ENCODE data around the gene TRPV4.

Gene TRPV4

GRCh38 chr12:109829667-109830066, 3.5 kb downstream of the TRPV4 start:
- H3K27ac ChIP-seq (ENCODE audit: low read depth in 2 of 2, low read length in 2 of 2) = no peak overlapping the region
- H3K4me1 ChIP-seq (ENCODE audit: control insufficient read depth in 2 of 2, insufficient read depth in 2 of 2, low read length in 2 of 2) = no peaks in the 10 kb centered on the region
- no peak overlapping the region for H3K9ac ChIP-seq (ENCODE audit: low read depth in 1 of 2, low read length in 2 of 2)
- peaks cover 0 to 17% of the 10 kb centered on the region in 2 donors for H3K27me3 ChIP-seq (ENCODE audit: control insufficient read depth in 2 of 2, insufficient read depth in 2 of 2, low read length in 2 of 2)
- no peak overlapping the region for H3K4me3 ChIP-seq (ENCODE audit: low read length in 2 of 2)
- H3K36me3 ChIP-seq (ENCODE audit: control insufficient read depth in 2 of 2, insufficient read depth in 2 of 2, low read length in 2 of 2) = no peaks in the 10 kb centered on the region
- H3K9me3 ChIP-seq (ENCODE audit: control insufficient read depth in 2 of 2, low read length in 2 of 2) = no peaks in the 10 kb centered on the region

- no peak overlapping the region for H3K27ac ChIP-seq (ENCODE audit: low read depth in 2 of 2, low read length in 2 of 2)
- no peak overlapping the region for H3K9ac ChIP-seq (ENCODE audit: low read depth in 1 of 2, low read length in 2 of 2)
- no peaks in the 10 kb centered on the region for H3K9me3 ChIP-seq (ENCODE audit: control insufficient read depth in 2 of 2, low read length in 2 of 2)
- H3K27me3 ChIP-seq (ENCODE audit: control insufficient read depth in 2 of 2, insufficient read depth in 2 of 2, low read length in 2 of 2) = peaks cover 0 to 17% of the 10 kb centered on the region in 2 donors
- no peak overlapping the region for H3K4me3 ChIP-seq (ENCODE audit: low read length in 2 of 2)
- H3K36me3 ChIP-seq (ENCODE audit: control insufficient read depth in 2 of 2, insufficient read depth in 2 of 2, low read length in 2 of 2) = no peaks in the 10 kb centered on the region
- H3K4me1 ChIP-seq (ENCODE audit: control insufficient read depth in 2 of 2, insufficient read depth in 2 of 2, low read length in 2 of 2) = no peaks in the 10 kb centered on the region
Observed at GRCh38 chr12:109828754-109829511, 4.3 kb downstream of the TRPV4 start.

GRCh38 chr12:109827566-109828550, 5.3 kb downstream of the TRPV4 start:
- Histone ChIP-seq H3K4me3 (ENCODE audit: low read length in 2 of 2) (no peak overlapping the region), H3K27ac (ENCODE audit: low read depth in 2 of 2, low read length in 2 of 2) (no peak overlapping the region)

GRCh38 chr12:109827080-109827479, 6.1 kb downstream of the TRPV4 start:
- no peaks in the 10 kb centered on the region for H3K9me3 ChIP-seq (ENCODE audit: control insufficient read depth in 2 of 2, low read length in 2 of 2)

More at GRCh38 chr12:109827566-109828550, 5.3 kb downstream of the TRPV4 start:
- Histone ChIP-seq H3K9me3 (ENCODE audit: control insufficient read depth in 2 of 2, low read length in 2 of 2) (no peaks in the 10 kb centered on the region), H3K9ac (ENCODE audit: low read depth in 1 of 2, low read length in 2 of 2) (no peak overlapping the region), H3K36me3 (ENCODE audit: control insufficient read depth in 2 of 2, insufficient read depth in 2 of 2, low read length in 2 of 2) (no peaks in the 10 kb centered on the region), H3K4me1 (ENCODE audit: control insufficient read depth in 2 of 2, insufficient read depth in 2 of 2, low read length in 2 of 2) (no peaks in the 10 kb centered on the region), H3K27me3 (ENCODE audit: control insufficient read depth in 2 of 2, insufficient read depth in 2 of 2, low read length in 2 of 2) (peaks cover 0 to 9% of the 10 kb centered on the region in 2 donors)

GRCh38 chr12:109824731-109825130, 8.5 kb downstream of the TRPV4 start:
- Histone ChIP-seq H3K4me1 (ENCODE audit: control insufficient read depth in 2 of 2, insufficient read depth in 2 of 2, low read length in 2 of 2) (no peaks in the 10 kb centered on the region), H3K27ac (ENCODE audit: low read depth in 2 of 2, low read length in 2 of 2) (no peak overlapping the region), H3K9ac (ENCODE audit: low read depth in 1 of 2, low read length in 2 of 2) (no peak overlapping the region), H3K4me3 (ENCODE audit: low read length in 2 of 2) (no peak overlapping the region), H3K27me3 (ENCODE audit: control insufficient read depth in 2 of 2, insufficient read depth in 2 of 2, low read length in 2 of 2) (peaks cover 0 to 6% of the 10 kb centered on the region in 2 donors), H3K36me3 (ENCODE audit: control insufficient read depth in 2 of 2, insufficient read depth in 2 of 2, low read length in 2 of 2) (no peaks in the 10 kb centered on the region), H3K9me3 (ENCODE audit: control insufficient read depth in 2 of 2, low read length in 2 of 2) (no peaks in the 10 kb centered on the region)

More at GRCh38 chr12:109827080-109827479, 6.1 kb downstream of the TRPV4 start:
- Histone ChIP-seq H3K36me3 (ENCODE audit: control insufficient read depth in 2 of 2, insufficient read depth in 2 of 2, low read length in 2 of 2) (no peaks in the 10 kb centered on the region), H3K4me1 (ENCODE audit: control insufficient read depth in 2 of 2, insufficient read depth in 2 of 2, low read length in 2 of 2) (no peaks in the 10 kb centered on the region), H3K27ac (ENCODE audit: low read depth in 2 of 2, low read length in 2 of 2) (no peak overlapping the region), H3K4me3 (ENCODE audit: low read length in 2 of 2) (no peak overlapping the region), H3K9ac (ENCODE audit: low read depth in 1 of 2, low read length in 2 of 2) (no peak overlapping the region), H3K27me3 (ENCODE audit: control insufficient read depth in 2 of 2, insufficient read depth in 2 of 2, low read length in 2 of 2) (peaks cover 0 to 4% of the 10 kb centered on the region in 2 donors)

GRCh38 chr12:109822951-109823411, 10.2 kb downstream of the TRPV4 start:
- Histone ChIP-seq H3K9ac (ENCODE audit: low read depth in 1 of 2, low read length in 2 of 2) (no peak overlapping the region), H3K36me3 (ENCODE audit: control insufficient read depth in 2 of 2, insufficient read depth in 2 of 2, low read length in 2 of 2) (no peaks in the 10 kb centered on the region), H3K27ac (ENCODE audit: low read depth in 2 of 2, low read length in 2 of 2) (no peak overlapping the region), H3K9me3 (ENCODE audit: control insufficient read depth in 2 of 2, low read length in 2 of 2) (no peaks in the 10 kb centered on the region), H3K4me1 (ENCODE audit: control insufficient read depth in 2 of 2, insufficient read depth in 2 of 2, low read length in 2 of 2) (no peaks in the 10 kb centered on the region), H3K4me3 (ENCODE audit: low read length in 2 of 2) (no peak overlapping the region), H3K27me3 (ENCODE audit: control insufficient read depth in 2 of 2, insufficient read depth in 2 of 2, low read length in 2 of 2) (peaks cover 0 to 6% of the 10 kb centered on the region in 2 donors)

- H3K27me3 ChIP-seq (ENCODE audit: control insufficient read depth in 2 of 2, insufficient read depth in 2 of 2, low read length in 2 of 2) = peaks cover 0 to 6% of the 10 kb centered on the region in 2 donors
- no peaks in the 10 kb centered on the region for H3K36me3 ChIP-seq (ENCODE audit: control insufficient read depth in 2 of 2, insufficient read depth in 2 of 2, low read length in 2 of 2)
- H3K4me3 ChIP-seq (ENCODE audit: low read length in 2 of 2) = no peak overlapping the region
- H3K4me1 ChIP-seq (ENCODE audit: control insufficient read depth in 2 of 2, insufficient read depth in 2 of 2, low read length in 2 of 2) = no peaks in the 10 kb centered on the region
- H3K27ac ChIP-seq (ENCODE audit: low read depth in 2 of 2, low read length in 2 of 2) = no peak overlapping the region
- no peaks in the 10 kb centered on the region for H3K9me3 ChIP-seq (ENCODE audit: control insufficient read depth in 2 of 2, low read length in 2 of 2)
- H3K9ac ChIP-seq (ENCODE audit: low read depth in 1 of 2, low read length in 2 of 2) = no peak overlapping the region
Observed at GRCh38 chr12:109822416-109822815, 10.8 kb downstream of the TRPV4 start.

- H3K27me3 ChIP-seq (ENCODE audit: control insufficient read depth in 2 of 2, insufficient read depth in 2 of 2, low read length in 2 of 2) = peaks cover 0 to 6% of the 10 kb centered on the region in 2 donors
- no peak overlapping the region for H3K27ac ChIP-seq (ENCODE audit: low read depth in 2 of 2, low read length in 2 of 2)
- H3K9ac ChIP-seq (ENCODE audit: low read depth in 1 of 2, low read length in 2 of 2) = no peak overlapping the region
- H3K4me3 ChIP-seq (ENCODE audit: low read length in 2 of 2) = no peak overlapping the region
- H3K9me3 ChIP-seq (ENCODE audit: control insufficient read depth in 2 of 2, low read length in 2 of 2) = no peaks in the 10 kb centered on the region
- H3K36me3 ChIP-seq (ENCODE audit: control insufficient read depth in 2 of 2, insufficient read depth in 2 of 2, low read length in 2 of 2) = no peaks in the 10 kb centered on the region
- H3K4me1 ChIP-seq (ENCODE audit: control insufficient read depth in 2 of 2, insufficient read depth in 2 of 2, low read length in 2 of 2) = no peaks in the 10 kb centered on the region
Observed at GRCh38 chr12:109821968-109822367, 11.2 kb downstream of the TRPV4 start.

GRCh38 chr12:109820816-109821381, 12.3 kb downstream of the TRPV4 start:
- Histone ChIP-seq H3K27me3 (ENCODE audit: control insufficient read depth in 2 of 2, insufficient read depth in 2 of 2, low read length in 2 of 2) (peaks cover 0 to 6% of the 10 kb centered on the region in 2 donors), H3K4me3 (ENCODE audit: low read length in 2 of 2) (no peak overlapping the region), H3K9me3 (ENCODE audit: control insufficient read depth in 2 of 2, low read length in 2 of 2) (no peaks in the 10 kb centered on the region), H3K9ac (ENCODE audit: low read depth in 1 of 2, low read length in 2 of 2) (no peak overlapping the region), H3K36me3 (ENCODE audit: control insufficient read depth in 2 of 2, insufficient read depth in 2 of 2, low read length in 2 of 2) (no peaks in the 10 kb centered on the region), H3K27ac (ENCODE audit: low read depth in 2 of 2, low read length in 2 of 2) (no peak overlapping the region), H3K4me1 (ENCODE audit: control insufficient read depth in 2 of 2, insufficient read depth in 2 of 2, low read length in 2 of 2) (no peaks in the 10 kb centered on the region)
